Body of pancreas (tissue), 4 donors: ENCODE results near the gene DENND1A. TPM values are rescaled to one million over a fixed set of nuclear protein-coding genes. Genes with fewer than 3 reads are reported as not detected.

Source experiments
- ATAC-seq: fragments of 150-250 bp; one replicate; pipeline ENCODE4 v1.9.1; 2016
- DNase-seq, 4 donors: peaks; one replicate each; pipeline ENCODE4 v3.0.0-alpha.2; 2019
- H3K27ac ChIP-seq, 4 donors: fragments of 200-600 bp; sonication (generic); 1 replicate in 3 of 4; 2 replicates in 1 of 4; pipeline versions ENCODE4 v1.5.1 to v1.6.1; 2016 to 2019; ENCODE audit warnings: mild to moderate bottlenecking in 1 of 4, mixed read lengths in 1 of 4, moderate library complexity in 1 of 4
- H3K27me3 ChIP-seq, 2 donors: fragments of 200-600 bp; sonication (generic); one replicate each; pipeline ENCODE4 v1.6.0; 2016; ENCODE audit warnings: mild to moderate bottlenecking in 1 of 2
- H3K36me3 ChIP-seq, 2 donors: fragments of 200-600 bp; sonication (generic); replicated peaks in 1 of 2; 2 replicates each; pipeline ENCODE4 v1.5.1; 2016; ENCODE audit warnings: low read depth in 2 of 2; ENCODE audit not compliant: insufficient read depth in 1 of 2
- H3K4me1 ChIP-seq: fragments of 200-600 bp; sonication (generic); one replicate; pipeline ENCODE4 v1.6.0; 2016
- H3K4me3 ChIP-seq, 2 donors: fragments of 200-600 bp; sonication (generic); 1 replicate in 1 of 2; 2 replicates in 1 of 2; pipeline ENCODE4 v1.5.1; 2016 to 2019
- H3K9me3 ChIP-seq, 3 donors: fragments of 200-600 bp; sonication (generic); 1 replicate in 2 of 3; 2 replicates in 1 of 3; pipeline ENCODE4 v1.5.1; 2016
- CTCF ChIP-seq, 7 experiments: fragments of 450-650 bp in 4 of 7; fragments of 200-600 bp in 3 of 7; sonication (generic) in 3 of 7; IDR thresholded peaks; one replicate each; pipeline ENCODE4 v1.5.1; 2016 to 2019; ENCODE audit warnings: antibody characterized with exemption in 7 of 7
- POLR2A ChIP-seq, 3 donors: fragments of 450-650 bp; IDR thresholded peaks; one replicate each; pipeline ENCODE4 v1.6.1; 2016; ENCODE audit warnings: antibody characterized with exemption in 3 of 3, mild to moderate bottlenecking in 2 of 3
- WGBS, 2 donors: methylation state at CpG; one replicate each; pipeline ENCODE4 v1.1.5; 2017; 5-methylcytosine and 5-hydroxymethylcytosine counted together
- intact Hi-C: fragments of 100-400 bp; cut with DNase I; formaldehyde crosslinking; loops from one replicate; pipeline ENCODE4 v1.15.1; 2023
- total RNA-seq, 2 donors: library from RNA; depleted of rRNA; stranded (reverse); fragments of >200 nt; gene quantifications; one replicate each; pipeline ENCODE4 v1.1.0, GENCODE V29; 2016

DENND1A gene
- total RNA-seq, 2 donors from 2014 or later, result 7.6 to 8.6 TPM

- Histone ChIP-seq H3K36me3 (no peaks in the 10 kb centered on the region), H3K9me3 (no peaks in the 10 kb centered on the region), H3K4me1 (peaks cover 19% of the 10 kb centered on the region), H3K27me3 (no peaks in the 10 kb centered on the region), H3K27ac (no peak overlapping the region), H3K4me3 (no peak overlapping the region)
- no peak for TF ChIP-seq POLR2A (IDR thresholded peaks at IDR 0.05)
- TF ChIP-seq CTCF (IDR thresholded peaks at IDR 0.05), result no peak
- ATAC-seq, result no peak
- no peak for DNase-seq
- intact Hi-C loops, result no loop called here
- WGBS, 2 donors, result 94% methylated on average over 5 of the region's 5 CpGs
Measured at GRCh38 chr9:123924727-123925126, 5.2 kb downstream of the DENND1A start.

GRCh38 chr9:123923884-123924283, 6.0 kb downstream of the DENND1A start:
- intact Hi-C loops, result no loop called here
- H3K4me1 ChIP-seq, result peaks cover 15% of the 10 kb centered on the region
- no peak overlapping the region for H3K4me3 ChIP-seq

GRCh38 chr9:123923377-123923776, 6.5 kb downstream of the DENND1A start:
- no peaks in the 10 kb centered on the region for H3K9me3 ChIP-seq
- H3K27me3 ChIP-seq, result no peaks in the 10 kb centered on the region
- peaks cover 10% of the 10 kb centered on the region for H3K4me1 ChIP-seq
- 68 to 69% methylated on average over 4 of the region's 4 CpGs for WGBS, 2 donors
- intact Hi-C loops, result no loop called here
- H3K36me3 ChIP-seq, result no peaks in the 10 kb centered on the region
- ATAC-seq, result no peak
- DNase-seq, result no peak
- H3K27ac ChIP-seq, result no peak overlapping the region
- H3K4me3 ChIP-seq, result no peak overlapping the region
- no peak for TF ChIP-seq POLR2A (IDR thresholded peaks at IDR 0.05)
- TF ChIP-seq CTCF (IDR thresholded peaks at IDR 0.05), result no peak

More at GRCh38 chr9:123923884-123924283, 6.0 kb downstream of the DENND1A start:
- Histone ChIP-seq H3K27ac (no peak overlapping the region), H3K27me3 (no peaks in the 10 kb centered on the region), H3K9me3 (no peaks in the 10 kb centered on the region), H3K36me3 (no peaks in the 10 kb centered on the region)
- DNase-seq, result no peak
- WGBS, 2 donors, result 95 to 96% methylated on average over 3 of the region's 3 CpGs
- no peak for ATAC-seq
- TF ChIP-seq POLR2A (IDR thresholded peaks at IDR 0.05) (no peak), CTCF (IDR thresholded peaks at IDR 0.05) (no peak)

- Histone ChIP-seq H3K27me3 (no peaks in the 10 kb centered on the region), H3K9me3 (no peaks in the 10 kb centered on the region), H3K36me3 (no peaks in the 10 kb centered on the region), H3K4me3 (no peak overlapping the region), H3K27ac (no peak overlapping the region), H3K4me1 (peaks cover 7% of the 10 kb centered on the region)
- no peak for TF ChIP-seq POLR2A (IDR thresholded peaks at IDR 0.05)
- no peak for TF ChIP-seq CTCF (IDR thresholded peaks at IDR 0.05)
- WGBS, 2 donors, result 55 to 65% methylated on average over 4 of the region's 4 CpGs
- ATAC-seq (no peak), DNase-seq (no peak)
- intact Hi-C loops, result no loop called here
Measured at GRCh38 chr9:123922911-123923310, 7.0 kb downstream of the DENND1A start.

- Histone ChIP-seq H3K4me3 (no peak overlapping the region), H3K4me1 (peaks cover 2% of the 10 kb centered on the region), H3K36me3 (no peaks in the 10 kb centered on the region), H3K27ac (no peak overlapping the region), H3K27me3 (no peaks in the 10 kb centered on the region), H3K9me3 (no peaks in the 10 kb centered on the region)
- intact Hi-C loops, result no loop called here
- WGBS, 2 donors, result 75 to 77% methylated on average over 3 of the region's 3 CpGs
- TF ChIP-seq CTCF (IDR thresholded peaks at IDR 0.05) (no peak), POLR2A (IDR thresholded peaks at IDR 0.05) (no peak)
- no peak for DNase-seq
- ATAC-seq, result no peak
Measured at GRCh38 chr9:123922431-123922830, 7.5 kb downstream of the DENND1A start.
